Ureter (tissue), 1 donor: Measurements from ENCODE around the gene IFNGR1. TPM values are rescaled to one million over a fixed set of nuclear protein-coding genes. Genes with fewer than 3 reads are reported as not detected.

ENCODE experiments used
- DNase-seq: peaks from one replicate; pipeline ENCODE4 v3.0.0-alpha.2; 2020; ENCODE audit warnings: low spot score
- total RNA-seq: library from RNA; stranded (reverse); gene quantifications from one replicate; pipeline ENCODE4 v1.2.4, GENCODE V29; 2023
- donor health status: DM: yes; HTN: yes; CAD: no.

IFNGR1 gene
- total RNA-seq, 1 donor from 2014 or later: 81.2 TPM

DNA sequence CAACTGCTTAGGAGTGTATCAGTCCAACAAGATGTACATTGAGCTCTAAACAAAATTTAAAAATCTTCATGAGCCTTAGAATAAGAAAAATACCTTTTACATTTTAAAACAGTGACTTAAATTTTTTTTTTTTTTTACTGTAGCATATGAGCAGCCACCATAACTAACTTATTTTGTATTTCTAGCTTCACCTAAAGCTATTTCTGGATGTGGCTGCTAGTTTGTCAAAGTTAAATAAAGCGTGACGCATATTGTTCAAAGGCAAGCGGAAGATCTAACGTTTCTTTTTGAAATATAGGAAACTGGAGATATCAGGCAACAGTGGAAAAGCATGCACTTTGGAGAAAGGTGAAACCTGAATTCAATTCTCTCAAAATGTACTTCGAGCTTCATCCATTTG lies 42.5 kb downstream of the IFNGR1 start:
- no peak for DNase-seq

DNA sequence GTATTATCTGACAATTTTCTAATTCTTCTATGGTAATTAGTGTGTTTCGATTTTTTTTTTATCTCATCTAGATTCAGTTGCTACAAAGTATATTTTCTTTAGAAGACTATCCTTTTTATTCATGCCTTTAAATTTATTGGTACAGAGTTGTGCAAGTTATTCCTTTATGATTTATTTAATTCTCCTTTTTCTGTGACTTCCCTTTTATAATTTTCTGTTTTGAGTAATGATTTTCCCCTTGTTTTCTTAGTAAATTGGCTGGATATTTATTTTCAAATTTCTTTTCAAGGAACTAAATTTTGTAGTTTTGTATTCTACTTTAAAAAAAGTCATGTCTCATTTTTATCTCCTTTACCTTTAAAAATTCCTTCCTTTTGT lies 43.3 kb downstream of the IFNGR1 start:
- no peak for DNase-seq

DNA sequence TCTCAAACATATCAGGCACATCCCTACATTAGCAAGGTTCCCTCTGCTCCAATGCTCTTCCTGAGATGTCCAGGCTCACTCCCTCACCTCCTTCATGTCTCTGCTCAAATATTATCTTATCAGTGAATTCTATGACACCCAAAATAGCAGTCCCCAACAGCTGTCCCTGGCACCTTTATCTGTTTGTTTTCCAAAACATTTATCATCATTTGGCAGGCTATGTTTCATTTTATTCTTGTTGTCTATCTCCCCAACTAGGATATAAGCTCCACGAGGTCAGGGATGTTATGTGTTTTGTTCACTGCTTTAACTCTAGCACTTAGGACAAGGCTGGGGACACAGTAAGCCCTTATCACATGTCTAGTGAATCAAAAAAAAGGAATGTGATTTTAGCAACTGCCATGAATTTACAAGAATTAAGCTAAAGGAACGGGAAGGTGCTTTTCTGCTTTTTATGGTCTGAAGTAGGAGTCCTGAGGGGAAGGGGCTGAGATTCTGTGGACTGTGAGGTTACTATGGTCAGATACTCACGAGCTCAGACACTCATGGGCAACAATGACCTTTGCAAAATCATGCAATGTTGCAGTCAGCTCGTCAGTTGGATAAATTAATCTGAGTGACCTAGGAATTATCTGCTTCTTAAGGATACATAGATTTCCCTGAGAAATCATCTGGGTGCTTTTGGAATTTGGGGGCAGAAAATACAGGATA lies 43.9 kb downstream of the IFNGR1 start:
- no peak for DNase-seq

DNA sequence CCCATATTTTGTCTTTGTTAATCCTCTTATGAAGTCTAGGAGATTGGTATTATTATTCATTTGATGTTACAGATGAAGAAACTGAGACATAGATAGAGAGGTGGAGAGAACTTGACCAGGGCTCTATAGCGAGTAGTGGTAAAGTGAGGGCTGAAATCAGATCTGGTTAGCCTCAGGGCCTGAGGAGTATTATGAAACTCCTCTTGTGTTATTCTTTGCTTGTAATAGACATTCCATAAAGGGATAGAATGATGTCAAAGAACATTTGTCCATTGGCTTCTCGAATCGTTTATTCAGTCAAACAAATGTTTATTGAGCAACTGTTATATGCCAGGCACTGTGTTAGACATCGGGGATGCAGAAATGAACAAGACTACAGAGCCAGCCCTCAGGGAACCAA lies 45.7 kb downstream of the IFNGR1 start, which contains the start of gene IL22RA2:
Gene IL22RA2, minus strand, starts transcription at position 144 of the 400 bp plus-strand sequence. CDS start 11,895 bp downstream, outside the sequence.
- DNase-seq: no peak

DNA sequence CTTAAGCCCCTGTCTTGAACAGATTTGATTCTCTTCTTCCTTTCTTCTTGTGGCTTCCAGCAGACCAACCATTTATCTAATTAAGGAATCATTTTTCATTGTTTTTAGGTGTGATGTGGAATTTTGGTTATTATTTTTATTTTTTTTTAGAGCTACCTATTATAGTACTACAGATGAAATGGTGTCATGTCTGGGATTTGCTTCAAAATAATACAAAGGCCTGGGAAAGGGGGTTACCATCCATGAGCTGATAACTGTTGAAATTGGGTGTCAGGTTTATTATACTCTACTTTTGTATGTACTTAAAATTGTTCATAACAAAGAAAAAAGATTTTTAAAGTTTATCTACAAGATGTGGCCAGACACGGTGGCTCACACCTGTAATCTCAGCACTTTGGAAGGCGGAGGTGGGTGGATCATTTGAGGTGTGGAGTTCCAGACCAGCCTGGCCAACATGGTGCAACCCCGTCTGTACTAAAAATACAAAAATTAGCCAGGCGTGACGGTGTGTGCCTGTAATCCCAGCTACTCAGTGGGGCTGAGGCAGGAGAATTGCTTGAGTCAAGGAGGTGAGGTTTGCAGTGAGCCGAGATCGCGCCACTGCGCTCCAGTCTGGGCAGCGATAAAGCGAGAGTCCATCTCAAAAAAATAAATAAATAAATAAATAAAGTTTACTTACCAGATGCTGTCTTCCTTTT lies 46.3 kb downstream of the IFNGR1 start:
- DNase-seq: no peak

DNA sequence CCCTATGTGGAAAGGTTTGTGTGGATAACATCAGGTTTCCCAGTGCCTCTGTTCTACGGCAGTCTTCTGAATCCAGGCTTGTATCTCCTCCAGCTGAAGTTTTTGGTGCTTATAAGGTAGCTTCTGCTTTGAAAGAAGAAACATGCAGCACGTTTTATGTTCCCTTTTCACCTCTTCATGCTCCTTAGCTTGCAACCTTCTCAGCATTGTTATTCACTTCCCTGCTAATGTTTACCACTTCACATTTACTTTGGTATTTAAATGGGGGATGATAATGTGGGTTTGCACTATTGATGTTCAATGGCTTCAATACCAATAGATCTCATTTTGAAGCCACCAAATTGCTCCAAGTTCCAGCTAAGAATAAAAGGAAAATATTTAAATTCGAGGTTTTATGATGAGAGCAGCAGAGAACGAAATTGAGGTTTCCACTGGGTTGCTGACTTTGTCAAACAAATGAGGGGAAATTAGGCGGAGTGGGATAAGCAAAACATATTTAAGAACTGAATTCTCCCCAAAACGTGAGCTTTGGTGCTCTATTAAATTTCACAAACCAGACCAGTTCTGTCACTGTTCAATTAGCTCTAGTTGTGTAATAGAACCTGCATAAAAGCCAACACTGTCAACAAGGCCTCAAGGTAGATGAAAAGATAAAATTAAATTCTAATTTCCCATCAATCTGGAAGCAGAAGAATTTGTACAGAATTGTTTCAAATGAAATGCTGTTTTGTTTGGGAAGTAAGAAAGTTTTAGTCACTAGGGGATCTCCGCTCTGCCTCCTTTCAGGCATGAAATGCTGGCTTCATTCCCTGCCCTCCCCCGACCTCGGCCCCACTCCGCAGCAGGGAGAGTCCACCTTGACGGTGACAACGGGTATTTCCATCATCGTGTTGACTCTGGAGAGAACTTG lies 47.1 kb downstream of the IFNGR1 start:
- DNase-seq: no peak

DNA sequence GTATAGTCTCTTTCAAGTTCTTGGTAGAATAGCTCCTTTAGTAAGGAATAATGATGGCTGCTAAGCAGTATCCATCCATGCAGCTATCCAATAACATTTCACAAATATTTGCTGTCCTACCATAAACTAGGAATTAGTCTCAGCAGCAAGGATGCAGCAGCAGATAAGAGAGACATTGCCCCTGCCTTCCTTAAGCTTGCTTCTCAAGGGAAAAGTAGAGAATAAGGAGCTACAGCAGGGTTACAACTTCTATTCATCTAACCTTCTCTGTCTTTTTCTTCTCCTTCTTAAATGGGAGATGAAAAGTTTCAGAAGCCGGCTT lies 48.2 kb downstream of the IFNGR1 start:
- no peak for DNase-seq

DNA sequence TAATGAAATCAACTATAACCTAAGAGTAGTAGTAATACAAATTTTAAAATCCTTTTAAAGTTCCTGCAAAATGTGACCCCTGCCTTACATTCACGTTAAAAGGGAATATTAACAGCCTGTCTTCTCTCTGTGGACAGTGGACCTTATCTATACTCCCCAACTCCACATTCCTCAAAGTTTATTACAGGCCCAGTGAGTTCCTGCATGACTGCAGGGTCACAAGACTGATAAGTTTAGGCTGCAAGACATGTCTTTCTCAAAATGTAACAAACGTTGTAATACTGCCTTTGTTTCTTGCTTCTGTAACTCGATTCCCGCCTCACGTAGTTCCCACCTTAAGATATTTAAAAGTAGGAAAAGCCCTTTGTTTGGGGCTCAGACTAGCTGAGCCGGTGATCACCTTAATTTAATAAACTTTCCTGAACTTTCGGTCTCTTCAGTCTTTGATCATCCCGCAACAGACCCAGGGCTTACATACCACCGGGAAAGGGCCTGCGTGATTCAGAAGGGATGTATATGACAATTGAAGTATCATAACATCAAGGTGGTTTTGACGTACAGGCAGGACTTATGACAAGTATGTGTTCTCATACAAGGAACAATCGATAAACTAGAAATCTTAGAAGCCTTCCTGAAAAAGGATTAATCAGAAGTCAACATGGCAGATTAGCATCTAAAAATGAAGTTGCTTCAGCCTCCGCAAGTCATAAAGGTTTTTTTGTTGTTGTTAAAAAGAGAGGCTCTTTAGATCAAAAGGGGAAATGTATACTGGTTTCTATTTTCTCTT lies 48.7 kb downstream of the IFNGR1 start:
- no peak for DNase-seq

DNA sequence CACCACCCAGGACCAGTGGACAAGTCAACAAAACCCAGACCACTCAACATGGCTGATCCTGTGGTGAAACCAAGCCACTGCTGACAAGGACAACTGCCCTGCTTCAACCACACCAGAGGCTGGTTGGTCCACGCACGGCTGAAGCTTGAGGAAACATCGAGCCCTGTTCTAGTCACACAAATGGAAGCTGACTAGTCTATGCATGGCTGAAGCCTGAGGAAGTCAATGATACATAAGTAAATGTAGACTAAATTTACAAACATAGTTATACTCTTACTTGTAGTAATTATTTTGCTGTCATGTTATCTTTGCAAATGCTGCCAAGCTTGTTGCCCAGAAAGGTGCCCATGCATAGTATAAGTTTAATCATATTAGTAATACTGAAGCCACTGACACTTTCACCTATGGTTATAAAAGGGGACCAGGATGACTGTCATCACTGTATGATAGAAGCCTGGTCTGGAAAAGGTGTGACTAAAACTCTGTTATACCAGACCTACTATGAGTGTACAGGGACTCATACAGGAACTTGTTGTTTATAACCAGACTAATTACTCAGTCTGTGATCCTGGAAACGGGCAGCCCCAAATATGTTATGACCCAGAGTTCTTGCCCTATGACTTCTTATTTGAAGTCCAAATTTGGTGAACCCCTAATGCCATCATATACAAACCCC lies 51.3 kb downstream of the IFNGR1 start:
- no peak for DNase-seq

DNA sequence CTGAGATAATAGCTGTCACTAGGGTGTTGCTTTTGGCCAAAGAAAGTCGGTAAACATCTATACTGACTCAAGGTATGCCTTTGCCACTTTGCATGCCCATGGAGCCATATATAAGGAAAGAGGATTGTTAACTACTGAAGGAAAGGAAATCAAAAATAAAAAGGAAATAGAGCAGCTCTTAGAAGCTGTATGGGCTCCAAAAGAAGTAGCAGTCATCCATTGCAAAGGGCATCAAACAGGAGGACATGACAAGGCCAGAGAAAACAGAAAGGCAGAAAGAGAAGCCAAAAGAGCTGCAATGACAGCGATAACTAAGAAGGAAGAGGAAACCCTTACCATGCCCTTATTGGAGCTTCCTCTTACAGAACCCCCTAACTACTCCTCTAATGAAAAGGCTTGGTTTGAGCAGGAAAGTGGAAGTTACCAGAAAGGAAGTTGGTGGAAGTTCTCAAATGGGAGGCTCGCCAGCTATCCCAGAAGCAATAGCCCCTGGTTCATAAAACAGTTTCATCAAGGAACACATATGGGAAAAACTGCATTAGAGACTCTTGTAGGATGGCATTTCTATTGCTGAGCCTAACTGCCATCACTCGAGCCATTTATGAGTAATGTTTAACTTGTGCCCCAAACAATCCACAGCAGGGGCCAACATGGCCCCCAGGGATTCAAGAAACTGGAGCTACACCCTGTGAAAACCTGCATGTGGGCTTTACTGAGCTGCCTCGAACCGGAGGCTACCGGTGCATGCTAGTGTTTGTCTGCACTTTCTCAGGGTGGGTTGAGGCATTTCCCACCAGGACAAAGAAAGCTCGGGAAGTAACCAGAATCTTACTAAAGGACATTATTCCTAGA lies 52.7 kb downstream of the IFNGR1 start:
- no peak for DNase-seq

DNA sequence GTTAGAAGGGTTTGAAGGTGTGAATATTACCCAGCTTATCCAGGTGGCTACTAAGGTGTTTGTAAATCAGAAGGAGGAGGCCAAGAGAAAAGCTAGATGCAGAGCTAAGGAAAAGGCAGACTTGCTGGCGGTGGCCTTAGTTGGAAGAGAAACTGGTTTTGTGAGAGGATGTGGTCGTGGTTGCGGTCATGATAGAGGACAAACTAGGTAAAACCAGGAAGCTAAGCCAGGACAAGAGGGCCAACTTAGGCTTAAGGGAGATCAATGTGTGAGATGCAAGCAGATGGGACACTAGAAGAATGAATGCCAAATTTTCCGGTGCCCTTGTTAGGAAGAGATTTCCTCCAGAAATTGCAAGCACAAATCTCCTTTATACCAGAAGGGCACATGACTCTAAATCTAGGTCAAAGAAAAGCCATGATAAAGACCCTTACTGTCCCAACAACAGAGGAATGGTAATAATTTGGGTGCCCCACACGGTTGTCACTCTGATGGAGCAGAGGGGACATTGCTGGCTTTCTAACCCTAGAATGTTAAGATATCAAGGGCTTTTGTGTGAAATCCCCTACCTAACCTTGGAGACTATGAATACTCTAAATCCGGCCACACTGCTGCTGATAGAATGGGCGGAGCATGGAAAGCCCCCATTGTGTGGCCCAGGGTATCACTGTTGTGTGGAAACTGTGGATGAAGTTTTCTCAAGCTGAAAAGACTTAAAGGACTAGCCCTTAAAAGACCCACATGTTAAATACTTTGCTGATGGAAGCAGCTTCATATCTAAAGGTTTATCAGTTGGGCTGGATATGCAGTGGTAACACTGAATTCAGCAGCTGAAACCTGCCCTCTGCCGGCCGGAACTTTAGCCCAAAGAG lies 53.6 kb downstream of the IFNGR1 start:
- DNase-seq: peak; percentile 49

DNA sequence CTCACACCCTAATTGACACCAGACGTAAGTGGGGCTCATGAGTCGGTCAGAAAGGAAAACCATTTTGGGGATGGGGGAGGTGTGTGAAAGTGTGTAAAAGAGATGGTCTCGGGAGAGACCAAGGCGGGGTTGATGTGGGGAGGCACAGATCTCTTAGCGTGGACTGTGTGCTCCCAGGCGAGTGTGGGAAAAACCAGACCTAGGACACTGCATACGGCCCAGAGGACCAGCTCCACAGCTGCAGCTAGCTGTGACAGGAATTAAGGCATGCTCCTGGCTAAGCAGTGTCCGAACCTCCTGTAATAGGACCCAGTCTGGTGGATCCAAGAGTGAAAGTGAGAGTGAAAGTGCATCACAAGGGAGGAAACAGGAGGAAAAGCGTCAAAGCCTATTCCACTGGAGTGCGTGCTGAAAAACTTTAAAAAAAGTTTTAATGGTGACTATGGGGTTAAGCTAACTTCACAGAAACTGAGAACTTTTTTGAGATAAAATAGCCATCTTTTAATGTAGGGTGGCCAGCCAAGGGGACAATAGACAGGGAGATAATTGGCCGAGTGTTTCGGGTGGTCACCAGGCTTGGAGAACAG lies 55.4 kb downstream of the IFNGR1 start:
- DNase-seq: no peak

DNA sequence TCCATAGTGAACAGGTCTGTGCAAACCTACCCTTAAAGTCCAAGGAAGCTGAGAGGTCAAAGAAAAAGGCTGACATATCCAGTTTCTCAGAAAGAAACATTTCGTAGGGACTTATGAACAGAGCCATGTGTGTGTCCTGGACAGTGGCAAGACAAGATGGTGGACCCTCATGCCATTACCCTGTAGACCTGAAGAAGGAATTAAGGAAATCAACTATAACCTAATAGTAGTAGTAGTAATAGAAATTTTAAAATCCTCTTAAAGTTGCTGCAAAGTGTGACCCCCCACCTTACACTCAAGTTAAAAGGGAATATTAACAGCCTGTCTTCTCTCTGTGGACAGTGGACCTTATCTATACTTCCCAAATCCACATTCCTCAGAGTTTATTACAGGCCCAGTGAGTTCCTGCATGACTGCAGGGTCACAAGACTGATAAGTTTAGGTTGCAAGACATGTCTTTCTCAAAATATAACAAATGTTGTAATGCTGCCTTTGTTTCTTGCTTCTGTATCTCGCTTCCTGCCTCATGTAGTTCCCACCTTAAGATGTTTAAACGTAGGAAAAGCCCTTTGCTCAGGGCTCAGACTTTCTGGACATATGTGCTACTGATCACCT lies 56.4 kb downstream of the IFNGR1 start:
- DNase-seq: no peak

DNA sequence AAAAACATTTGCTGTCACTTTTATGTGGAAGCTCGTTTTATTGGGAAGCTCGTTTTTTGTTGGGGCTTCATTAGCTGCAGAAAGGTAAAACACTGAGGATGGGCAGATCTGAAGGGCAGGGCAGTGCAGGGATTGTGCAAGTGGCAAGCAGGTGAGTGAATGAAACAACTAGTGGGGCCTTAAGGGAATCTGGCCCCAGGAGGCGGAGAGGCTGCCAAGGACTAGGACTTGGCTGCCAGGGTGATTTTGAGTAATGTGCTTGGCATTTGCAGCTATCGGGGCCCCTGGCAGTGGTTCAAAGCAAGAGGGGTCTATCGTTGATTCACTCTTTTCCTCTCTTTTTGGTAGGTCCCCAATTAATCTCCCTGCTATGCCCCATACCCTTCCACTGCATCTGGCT lies 57.2 kb downstream of the IFNGR1 start:
- DNase-seq: no peak

DNA sequence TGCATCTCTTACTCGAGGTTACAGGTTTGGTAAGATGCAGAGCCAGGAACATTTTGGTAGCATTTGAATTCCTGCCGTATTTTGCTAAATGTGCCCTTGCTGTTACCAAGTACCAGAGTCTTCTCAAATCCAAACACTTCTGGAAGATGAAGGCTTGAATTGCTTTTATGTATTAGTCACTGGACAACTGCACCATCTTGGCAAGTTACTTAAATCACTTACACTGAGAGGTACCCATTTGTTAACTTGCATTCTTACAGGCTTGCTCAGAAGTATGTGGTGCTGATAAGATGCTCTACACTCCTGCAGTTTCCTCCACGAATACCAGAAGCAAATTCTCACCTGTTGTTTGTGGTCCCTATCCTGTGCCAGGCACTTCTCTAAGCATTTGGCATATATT lies 58.4 kb downstream of the IFNGR1 start:
- no peak for DNase-seq

DNA sequence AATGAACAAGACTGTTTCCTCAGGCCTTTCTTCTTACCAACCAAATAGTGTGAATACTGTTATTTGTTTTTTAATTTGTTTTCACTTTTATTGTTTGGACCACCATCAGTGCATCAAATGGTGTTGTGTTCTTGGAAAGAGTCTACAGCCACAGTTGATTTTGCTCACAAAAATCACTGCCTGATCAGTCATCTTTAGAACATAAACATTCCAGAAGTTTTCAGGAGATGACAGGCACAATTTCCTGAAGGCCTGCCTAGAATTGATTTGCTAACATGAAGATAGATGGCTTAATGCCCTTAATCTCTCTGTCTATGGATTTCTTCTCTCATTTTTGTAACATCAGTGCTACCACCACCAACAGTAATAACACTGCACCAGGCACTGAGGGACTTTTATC lies 59.3 kb downstream of the IFNGR1 start:
- no peak for DNase-seq

DNA sequence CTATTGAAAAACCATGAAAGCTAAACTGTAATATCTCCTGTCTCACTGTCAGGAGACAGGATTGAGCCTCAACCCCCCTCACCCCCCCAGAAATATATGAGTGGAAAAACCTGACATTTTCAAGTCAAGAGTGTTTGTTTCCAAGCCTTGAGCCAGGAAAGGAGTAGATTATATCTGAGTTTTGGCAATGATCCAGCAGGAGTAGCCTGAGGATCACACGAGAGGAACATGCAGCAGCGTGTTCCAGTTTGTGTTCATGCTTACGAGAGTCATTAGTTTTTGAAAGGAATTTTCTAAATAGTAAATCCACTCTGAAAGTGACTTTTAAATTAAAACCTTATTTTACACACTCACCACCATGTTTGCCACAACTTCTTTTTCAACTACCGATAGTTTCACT lies 61.6 kb downstream of the IFNGR1 start:
- peak; percentile 48 for DNase-seq

DNA sequence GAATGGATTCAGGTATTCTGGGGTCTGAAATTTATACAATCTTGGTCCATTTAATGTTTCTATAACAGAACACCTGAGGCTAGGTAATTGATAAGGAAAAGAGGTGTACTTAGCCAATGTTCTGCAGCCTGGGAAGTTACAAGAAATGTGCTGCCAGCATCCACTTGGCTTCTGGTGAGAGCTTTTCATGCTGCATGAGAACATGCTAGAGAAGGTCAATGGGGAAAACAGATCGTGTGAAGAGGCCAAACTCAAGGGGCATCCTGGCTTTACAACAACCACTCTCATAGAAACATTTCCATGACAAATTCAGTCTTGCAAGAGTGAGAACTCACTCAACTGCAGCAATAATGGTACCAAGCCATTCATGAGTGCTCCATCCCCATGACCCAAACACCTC lies 62.5 kb downstream of the IFNGR1 start:
- DNase-seq: no peak
